ENCODE data around the gene EDC4. TPM values are rescaled to one million over a fixed set of nuclear protein-coding genes. Genes with fewer than 3 reads are reported as not detected.

Gene EDC4
- total RNA-seq, 1 experiment from 2014 or later, result 48.8 TPM

DNA sequence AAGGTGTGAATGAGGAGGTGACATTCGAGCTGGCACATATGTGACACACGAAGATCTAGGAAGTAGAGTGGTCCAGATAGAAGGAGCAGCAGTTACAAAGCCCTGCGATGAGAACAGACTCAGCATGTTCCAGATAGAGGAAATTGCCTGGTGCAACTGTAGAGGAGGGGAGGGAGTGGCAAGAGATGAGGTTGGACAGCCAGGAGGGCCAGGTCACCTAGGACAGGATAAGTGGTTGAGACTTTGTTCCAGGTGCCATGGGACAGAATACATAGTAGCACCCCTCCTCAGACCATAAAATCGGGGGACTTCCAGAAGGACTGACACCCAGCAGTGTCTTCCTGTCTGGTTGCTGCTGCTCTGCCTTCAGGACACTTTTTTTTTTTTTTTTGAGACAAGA, 14.4 kb upstream of the EDC4 start:
- H3K79me2 ChIP-seq (ENCODE audit: low read depth), result peaks cover 93% of the 10 kb centered on the region
- ChIA-PET POLR2A (ENCODE audit: unreplicated experiment) (no interaction called here), CTCF (interaction anchor here (0.6 kb wide), 1 partner anchor 8 kb away, joined by 3 read pairs; no protein-coding TSS in a partner anchor)
- no peak overlapping the region; the same call in 1 of the 2 replicates for H3K4me3 ChIP-seq
- H3K4me2 ChIP-seq, result peak overlapping the region; percentile 62
- peaks cover 15% of the 10 kb centered on the region; the same call in 1 of the 2 replicates for H3K36me3 ChIP-seq (ENCODE audit: low read depth)
- TSS peak; percentile 3 for BruUV-seq (replicated peaks)
- peaks cover 94% of the 10 kb centered on the region for H4K20me1 ChIP-seq (ENCODE audit: insufficient read depth)
- H3K4me1 ChIP-seq (replicated peaks; ENCODE audit: insufficient read depth), result peaks cover 52% of the 10 kb centered on the region
- H3F3A ChIP-seq (ENCODE audit: insufficient read depth, low read depth), result peaks cover 54% of the 10 kb centered on the region
- DNase-seq, result no peak
- no peak overlapping the region for H2AFZ ChIP-seq
- no peak for TF ChIP-seq EZH2 (IDR thresholded peaks at IDR 0.05; ENCODE audit: low read depth)
- TF ChIP-seq, protein P1, sequence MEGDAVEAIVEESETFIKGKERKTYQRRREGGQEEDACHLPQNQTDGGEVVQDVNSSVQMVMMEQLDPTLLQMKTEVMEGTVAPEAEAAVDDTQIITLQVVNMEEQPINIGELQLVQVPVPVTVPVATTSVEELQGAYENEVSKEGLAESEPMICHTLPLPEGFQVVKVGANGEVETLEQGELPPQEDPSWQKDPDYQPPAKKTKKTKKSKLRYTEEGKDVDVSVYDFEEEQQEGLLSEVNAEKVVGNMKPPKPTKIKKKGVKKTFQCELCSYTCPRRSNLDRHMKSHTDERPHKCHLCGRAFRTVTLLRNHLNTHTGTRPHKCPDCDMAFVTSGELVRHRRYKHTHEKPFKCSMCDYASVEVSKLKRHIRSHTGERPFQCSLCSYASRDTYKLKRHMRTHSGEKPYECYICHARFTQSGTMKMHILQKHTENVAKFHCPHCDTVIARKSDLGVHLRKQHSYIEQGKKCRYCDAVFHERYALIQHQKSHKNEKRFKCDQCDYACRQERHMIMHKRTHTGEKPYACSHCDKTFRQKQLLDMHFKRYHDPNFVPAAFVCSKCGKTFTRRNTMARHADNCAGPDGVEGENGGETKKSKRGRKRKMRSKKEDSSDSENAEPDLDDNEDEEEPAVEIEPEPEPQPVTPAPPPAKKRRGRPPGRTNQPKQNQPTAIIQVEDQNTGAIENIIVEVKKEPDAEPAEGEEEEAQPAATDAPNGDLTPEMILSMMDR (conservative IDR thresholded peaks at IDR 0.05), result no peak
- no peaks in the 10 kb centered on the region for H3K27me3 ChIP-seq (ENCODE audit: insufficient read depth, low read depth)
- intact Hi-C loops (cut with micrococcal nuclease; ENCODE audit: unreplicated experiment), result loop anchor here (5.0 kb wide), 2 partner anchors 141 to 181 kb away; partner anchors contain the start of gene GFOD2
- H3K9me2 ChIP-seq (ENCODE audit: insufficient read depth), result no peaks in the 10 kb centered on the region
- no peaks in the 10 kb centered on the region for H3K9me3 ChIP-seq (ENCODE audit: insufficient read depth, low read depth)
- H3K27ac ChIP-seq, result peak overlapping the region; percentile 69

DNA sequence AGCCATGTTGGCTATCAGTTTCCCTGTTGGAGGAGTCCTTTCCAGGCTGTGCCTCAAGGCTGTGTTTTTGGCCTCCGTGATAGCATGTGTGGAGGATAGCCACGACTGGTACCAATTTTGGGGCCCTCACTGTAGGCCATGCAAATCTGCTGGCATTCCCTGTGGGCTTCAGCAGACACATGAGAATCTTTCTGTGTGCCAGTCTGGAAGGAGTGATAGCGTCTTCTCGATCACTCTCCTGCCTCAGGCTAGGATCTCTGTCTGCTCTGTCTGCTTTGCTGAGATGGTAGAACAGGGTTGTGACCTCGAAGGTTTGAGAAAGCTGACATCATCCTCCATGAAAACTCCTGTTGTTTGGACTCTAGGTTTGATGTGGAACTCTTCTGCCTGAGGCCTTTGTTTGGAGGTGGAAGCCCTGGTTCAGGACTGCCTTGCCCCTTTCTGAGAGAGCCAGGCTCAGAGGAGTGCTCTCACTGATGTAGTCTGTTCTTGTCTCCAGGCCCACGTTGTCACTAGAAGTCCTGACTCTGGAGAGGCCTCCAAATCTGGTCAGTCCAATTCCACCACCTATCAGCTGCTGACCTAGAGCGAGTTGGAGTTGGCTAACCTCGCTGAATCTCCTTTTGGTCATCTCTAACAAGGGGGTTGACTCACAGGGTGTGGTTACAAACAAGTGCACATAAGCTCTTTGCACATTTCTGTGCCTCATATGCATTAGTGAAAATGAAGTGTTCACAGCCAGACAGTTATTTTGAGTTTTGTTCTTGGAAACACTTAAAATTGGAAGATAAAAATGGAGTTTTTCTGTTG, 12.1 kb upstream of the EDC4 start:
- Histone ChIP-seq H4K20me1 (ENCODE audit: insufficient read depth) (peaks cover 91% of the 10 kb centered on the region), H3K27me3 (ENCODE audit: insufficient read depth, low read depth) (no peaks in the 10 kb centered on the region), H3K9me2 (ENCODE audit: insufficient read depth) (no peaks in the 10 kb centered on the region), H3K4me3 (no peak overlapping the region), H3K9me3 (ENCODE audit: insufficient read depth, low read depth) (no peaks in the 10 kb centered on the region), H3K4me1 (replicated peaks; ENCODE audit: insufficient read depth) (peaks cover 49% of the 10 kb centered on the region), H3K4me2 (peak overlapping the region; percentile 50), H2AFZ (no peak overlapping the region), H3K79me2 (ENCODE audit: low read depth) (peaks cover 81% of the 10 kb centered on the region), H3K36me3 (ENCODE audit: low read depth) (peaks cover 23% of the 10 kb centered on the region), H3F3A (ENCODE audit: insufficient read depth, low read depth) (peaks cover 46% of the 10 kb centered on the region), H3K27ac (peak overlapping the region; percentile 36)
- TF ChIP-seq, protein P1 (conservative IDR thresholded peaks at IDR 0.05), result no peak
- ChIA-PET CTCF (no interaction called here), POLR2A (ENCODE audit: unreplicated experiment) (interaction anchor here (0.6 to 0.7 kb wide), 3 partner anchors 16 to 201 kb away, joined by 3 to 4 read pairs (median 3); partner anchors contain the start of genes ACD and RANBP10)
- no TSS peak for BruUV-seq (replicated peaks)
- intact Hi-C loops (cut with micrococcal nuclease; ENCODE audit: unreplicated experiment), result loop anchor here (2.0 kb wide), 1 partner anchor 14 kb away; the partner anchor contains the start of genes CENPT and NUTF2
- DNase-seq, result peak in 1 of 2 experiments; percentile 79

DNA sequence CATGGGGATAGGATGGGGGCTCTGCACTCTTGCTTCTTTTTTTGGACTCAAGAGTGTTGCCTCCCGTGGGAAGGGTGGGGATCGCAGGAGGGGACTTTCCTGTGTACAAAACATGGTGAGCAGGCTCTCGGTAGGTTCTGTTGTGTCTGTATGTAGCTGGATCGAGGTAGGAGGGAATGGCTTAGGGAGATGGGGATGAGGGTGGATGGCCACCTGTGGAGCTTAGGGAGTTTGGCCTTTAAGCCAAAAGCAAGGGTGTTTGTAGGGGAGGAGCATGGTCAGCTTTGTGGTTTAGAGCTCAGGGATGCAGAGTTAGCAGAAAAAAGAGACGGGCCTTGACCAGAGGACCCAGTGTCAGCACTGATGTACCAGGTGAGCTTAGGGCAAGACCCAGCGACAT, 11.0 kb upstream of the EDC4 start:
- Histone ChIP-seq H3K36me3 (ENCODE audit: low read depth) (peaks cover 23% of the 10 kb centered on the region), H3K9me2 (ENCODE audit: insufficient read depth) (no peaks in the 10 kb centered on the region), H3F3A (ENCODE audit: insufficient read depth, low read depth) (peaks cover 36% of the 10 kb centered on the region), H3K4me1 (replicated peaks; ENCODE audit: insufficient read depth) (peaks cover 38% of the 10 kb centered on the region), H3K4me2 (no peak overlapping the region), H3K4me3 (no peak overlapping the region), H3K9me3 (ENCODE audit: insufficient read depth, low read depth) (no peaks in the 10 kb centered on the region), H3K27me3 (ENCODE audit: insufficient read depth, low read depth) (no peaks in the 10 kb centered on the region), H2AFZ (no peak overlapping the region), H3K27ac (no peak overlapping the region), H4K20me1 (ENCODE audit: insufficient read depth) (peaks cover 89% of the 10 kb centered on the region), H3K79me2 (ENCODE audit: low read depth) (peaks cover 70% of the 10 kb centered on the region)
- ChIA-PET POLR2A (ENCODE audit: unreplicated experiment) (no interaction called here), CTCF (no interaction called here)
- no TSS peak for BruUV-seq (replicated peaks)
- no peak for DNase-seq
- intact Hi-C loops (cut with micrococcal nuclease; ENCODE audit: unreplicated experiment), result loop anchor here (2.0 kb wide), 1 partner anchor 15 kb away; the partner anchor contains the start of genes CENPT and NUTF2
- TF ChIP-seq EZH2 (IDR thresholded peaks at IDR 0.05; ENCODE audit: low read depth), result no peak
- TF ChIP-seq, protein P1 (conservative IDR thresholded peaks at IDR 0.05), result no peak
